Measurements from ENCODE around the gene MYH10.

The MYH10 gene

DNA sequence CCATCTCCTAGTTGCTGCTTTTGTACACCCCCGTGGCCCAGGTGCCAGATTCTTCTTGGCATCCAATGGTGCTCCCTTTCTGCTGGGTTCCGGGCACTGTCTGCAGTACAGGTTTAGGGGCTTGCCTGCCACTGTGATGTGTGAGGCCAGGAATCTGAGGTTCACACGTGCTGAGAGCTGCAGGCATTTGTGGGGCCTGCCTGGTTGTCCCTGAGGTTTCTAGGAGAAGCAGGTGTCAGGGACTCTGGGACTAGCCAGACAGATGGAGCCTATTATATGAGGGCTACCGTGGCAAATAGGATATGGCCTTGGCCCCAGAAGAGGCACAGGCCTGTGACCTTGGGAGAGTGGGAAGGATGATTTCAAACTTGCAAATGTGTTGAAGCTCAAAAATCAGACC is 165.6 kb downstream of the MYH10 start:
- DNase-seq (ENCODE audit: low read depth, low spot score): no peak
- H3K27ac ChIP-seq: peak overlapping the region; percentile 30

DNA sequence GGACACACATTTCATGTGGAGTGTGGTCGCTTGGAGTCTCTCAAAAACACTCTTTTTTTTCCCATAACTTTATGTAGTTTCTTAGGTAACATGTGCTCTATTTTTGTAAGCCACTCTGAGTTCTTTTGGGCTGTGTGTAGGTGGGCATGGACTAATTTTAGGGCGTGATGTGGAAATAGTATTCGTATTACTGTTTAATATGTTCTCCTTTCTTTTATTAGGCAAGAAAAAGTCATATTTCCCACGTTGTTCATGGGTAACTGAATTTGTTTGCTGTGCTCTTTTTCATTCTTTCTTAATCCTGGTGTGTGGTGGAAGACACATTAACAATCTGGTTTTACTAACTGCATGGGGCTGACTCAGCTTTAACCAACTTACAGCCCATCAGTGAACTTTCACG is 167.4 kb downstream of the MYH10 start:
- H3K27ac ChIP-seq: no peak overlapping the region

DNA sequence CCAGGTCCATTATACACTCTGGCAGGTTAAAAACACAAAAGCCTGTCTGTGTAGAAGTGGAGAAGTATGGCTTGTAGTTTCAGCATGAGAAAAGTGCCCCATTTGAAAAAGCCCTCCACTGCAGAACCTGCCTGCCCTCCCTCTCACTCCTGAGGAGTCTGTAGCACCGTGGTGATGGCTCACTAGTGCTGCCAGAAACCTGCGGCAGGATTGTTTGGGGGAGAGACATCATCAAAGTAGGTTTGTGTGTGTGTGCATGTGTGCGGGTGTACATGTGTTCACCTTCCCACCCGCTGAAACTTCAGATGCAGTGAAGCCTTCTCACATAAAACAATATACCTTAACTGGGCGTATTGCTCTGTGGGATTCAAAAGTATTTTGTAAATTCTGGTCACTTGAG is 168.0 kb downstream of the MYH10 start:
- H3K27ac ChIP-seq: no peak overlapping the region
- DNase-seq (ENCODE audit: low read depth, low spot score): no peak

More for the DNA sequence above, 167.4 kb downstream of the MYH10 start:
- DNase-seq (ENCODE audit: low read depth, low spot score): no peak

DNA sequence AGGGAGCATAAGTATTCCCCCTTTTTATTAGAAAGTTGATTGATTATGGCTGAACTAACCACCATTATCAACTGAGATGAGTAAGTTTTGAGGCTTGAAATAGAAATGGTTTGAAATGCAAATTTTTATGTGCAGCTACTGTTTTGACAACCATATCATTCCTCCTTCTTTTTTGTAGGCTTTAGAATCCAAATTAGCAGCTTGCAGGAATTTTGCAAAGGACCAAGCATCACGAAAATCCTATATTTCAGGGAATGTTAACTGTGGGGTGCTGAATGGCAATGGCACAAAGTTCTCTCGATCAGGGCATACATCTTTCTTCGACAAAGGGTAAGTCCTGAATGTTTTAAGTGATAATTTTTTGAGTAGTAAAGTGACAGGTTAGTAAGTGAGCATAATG is 170.7 kb downstream of the MYH10 start:
- no peak overlapping the region for H3K27ac ChIP-seq
- no peak for DNase-seq (ENCODE audit: low read depth, low spot score)

DNA sequence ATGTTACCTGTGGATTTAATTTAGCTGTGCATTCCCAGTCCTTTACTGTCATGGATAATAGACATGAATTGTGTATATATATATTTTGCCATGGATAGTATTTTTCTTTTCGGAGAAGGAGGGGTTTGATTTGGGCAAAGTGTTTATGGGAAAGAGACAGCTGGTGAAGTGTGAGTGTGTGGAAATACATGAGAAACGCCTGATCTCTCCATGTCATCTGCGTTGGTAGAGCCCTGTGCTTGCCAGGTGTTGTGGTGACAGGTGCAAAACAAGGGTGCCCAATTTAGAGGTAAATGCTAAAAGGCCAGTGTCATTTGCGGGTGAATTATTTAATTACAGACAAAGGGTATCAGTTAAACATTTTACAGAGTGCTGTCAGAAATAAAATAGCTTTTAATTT is 171.4 kb downstream of the MYH10 start:
- no peak overlapping the region for H3K27ac ChIP-seq
- DNase-seq (ENCODE audit: low read depth, low spot score): no peak

DNA sequence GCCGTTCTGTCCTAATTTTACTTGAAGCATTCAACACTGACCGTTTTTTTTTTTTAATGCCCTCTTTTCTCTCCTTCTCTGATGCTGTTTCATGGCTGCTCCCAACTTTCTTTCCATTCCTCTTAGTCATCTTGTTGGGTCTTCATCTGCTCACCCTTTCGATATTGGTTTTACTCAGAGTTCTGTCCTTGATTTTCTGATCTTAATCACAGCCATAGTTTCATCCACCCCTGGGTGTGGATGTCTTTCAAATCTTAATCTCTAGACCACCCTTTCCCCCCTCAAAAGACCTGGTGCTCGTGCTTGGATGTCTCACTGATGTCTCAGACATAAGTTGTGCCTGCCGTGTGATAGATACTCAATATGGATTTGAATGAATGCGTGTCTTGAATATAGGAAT is 172.4 kb downstream of the MYH10 start:
- DNase-seq (ENCODE audit: low read depth, low spot score): no peak
- H3K27ac ChIP-seq: no peak overlapping the region

DNA sequence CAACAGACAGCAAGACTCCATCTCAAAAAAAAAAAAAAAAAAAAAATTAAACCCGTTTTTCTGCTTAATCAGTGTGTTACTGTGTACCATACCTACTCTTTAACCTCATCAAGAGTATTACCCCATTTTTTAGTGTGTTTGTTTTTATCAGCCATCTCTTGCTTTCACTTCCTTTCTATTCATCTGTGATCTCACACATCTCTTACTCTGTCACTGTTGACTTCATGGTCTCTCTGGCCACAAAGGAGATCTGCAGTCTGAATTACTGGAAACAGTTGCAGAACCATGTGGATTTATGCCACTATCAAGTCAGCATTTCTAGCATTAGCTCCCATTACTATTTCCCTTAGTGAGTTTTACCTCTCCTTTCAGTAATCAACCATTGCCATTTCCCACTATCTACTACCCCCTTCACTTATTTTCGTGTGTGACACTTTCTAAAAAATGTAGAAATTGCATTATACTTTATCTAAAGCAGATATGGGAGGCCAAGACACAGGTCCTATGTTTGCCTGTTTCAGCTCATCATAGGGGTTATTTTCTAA is 174.8 kb downstream of the MYH10 start:
- DNase-seq (ENCODE audit: low read depth, low spot score): no peak
- H3K27ac ChIP-seq: no peak overlapping the region

DNA sequence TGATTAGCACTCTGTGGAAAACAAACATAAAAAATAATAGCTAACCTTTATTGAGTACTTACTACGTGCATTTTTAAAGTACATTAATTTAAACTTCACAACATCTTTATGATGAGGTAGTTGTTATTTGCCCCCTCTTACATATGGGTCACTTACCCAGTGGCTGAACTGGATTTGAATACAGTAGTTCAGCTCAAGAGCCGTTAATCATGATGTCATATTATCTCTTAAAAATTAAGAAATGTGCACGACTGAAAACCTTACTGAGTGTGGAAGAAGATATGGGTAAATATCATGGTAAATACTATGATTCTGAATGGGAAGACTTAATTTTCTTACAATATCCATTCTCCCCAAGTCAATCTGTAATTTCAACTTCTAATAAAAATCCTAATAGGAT is 177.2 kb downstream of the MYH10 start:
- H3K27ac ChIP-seq: no peak overlapping the region
- DNase-seq (ENCODE audit: low read depth, low spot score): no peak

DNA sequence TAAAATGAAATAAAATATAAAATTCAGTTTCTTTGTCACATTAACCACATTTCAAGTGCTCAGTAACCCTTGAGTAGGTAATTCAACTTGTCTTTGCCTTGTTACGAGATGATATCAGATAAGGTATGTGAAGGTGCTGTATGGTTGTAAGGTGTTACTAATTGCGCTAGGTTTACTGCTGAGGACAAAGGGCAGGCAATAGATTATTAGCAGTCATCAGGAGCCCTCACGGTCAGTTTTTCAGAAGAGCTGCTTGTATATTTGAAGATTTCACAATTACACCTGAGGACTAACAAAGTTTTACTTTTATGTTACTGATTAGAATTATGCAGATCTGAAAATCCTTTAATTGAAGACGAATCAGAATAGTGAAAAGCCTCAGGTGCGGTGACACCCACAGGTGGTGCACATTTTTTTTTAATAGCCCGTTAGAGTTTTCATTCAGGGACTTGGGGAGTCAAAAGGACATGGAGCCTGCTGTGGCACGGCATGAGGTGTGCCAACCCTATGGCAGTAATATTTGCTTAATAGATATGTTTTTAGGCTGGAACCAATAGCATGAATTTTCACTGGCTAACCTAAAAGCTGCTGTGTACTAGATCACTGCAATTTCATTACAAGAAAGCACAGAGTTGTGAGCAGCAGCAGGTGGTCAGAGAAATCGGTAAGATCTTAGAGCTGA is 178.5 kb downstream of the MYH10 start:
- no peak for DNase-seq (ENCODE audit: low read depth, low spot score)
- no peak overlapping the region for H3K27ac ChIP-seq

DNA sequence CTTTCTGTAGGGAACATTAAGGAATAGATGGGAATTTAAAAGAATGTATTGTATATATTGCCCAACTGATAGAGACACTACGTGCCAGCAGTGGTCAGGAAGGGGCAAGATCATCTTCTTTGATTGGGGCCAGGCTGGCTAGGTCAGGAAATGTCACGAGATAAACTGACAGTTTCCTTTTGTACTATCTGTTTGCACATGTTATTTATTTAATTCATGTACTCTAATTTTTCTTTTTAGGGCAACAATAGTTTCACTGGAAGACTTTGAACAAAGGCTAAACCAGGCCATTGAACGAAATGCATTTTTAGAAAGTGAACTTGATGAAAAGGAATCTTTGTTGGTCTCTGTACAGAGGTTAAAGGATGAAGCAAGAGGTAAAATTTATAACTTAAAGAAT is 182.2 kb downstream of the MYH10 start:
- H3K27ac ChIP-seq: no peak overlapping the region

DNA sequence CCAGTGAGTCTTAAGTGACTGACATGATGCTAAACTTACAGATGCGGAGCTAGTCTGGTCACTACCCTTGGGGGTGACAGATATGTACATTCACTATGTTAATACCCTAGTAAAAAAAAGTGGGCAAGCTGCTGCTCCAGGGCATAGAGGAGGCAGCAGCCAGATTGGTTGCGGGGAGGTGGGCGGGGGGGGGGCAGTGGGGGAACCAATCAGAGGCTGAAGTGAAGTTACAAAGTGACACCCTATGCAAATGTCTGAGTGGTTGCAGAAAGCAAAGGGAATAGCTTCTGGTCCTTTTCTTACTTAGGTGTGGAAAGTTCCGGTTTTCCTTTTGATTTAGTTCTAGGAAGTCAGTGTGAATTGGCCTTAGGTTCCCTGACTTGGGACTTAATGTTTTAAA is 182.7 kb downstream of the MYH10 start:
- H3K27ac ChIP-seq: no peak overlapping the region

More for the DNA sequence above, 182.2 kb downstream of the MYH10 start:
- no peak for DNase-seq (ENCODE audit: low read depth, low spot score)

DNA sequence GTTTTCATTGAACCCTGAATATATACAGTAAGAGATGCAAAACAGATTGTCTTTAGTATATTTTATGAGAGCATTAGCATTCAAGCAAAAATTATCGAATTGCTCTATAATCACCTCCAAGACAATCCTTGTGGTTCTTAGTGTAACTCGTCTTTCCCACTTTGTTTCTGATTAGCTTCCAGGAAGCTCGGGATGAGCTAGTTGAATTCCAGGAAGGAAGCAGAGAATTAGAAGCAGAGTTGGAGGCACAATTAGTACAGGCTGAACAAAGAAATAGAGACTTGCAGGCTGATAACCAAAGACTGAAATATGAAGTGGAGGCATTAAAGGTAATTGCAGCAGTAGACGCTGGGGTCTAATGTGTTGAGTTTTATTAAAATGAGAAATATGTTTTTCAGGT is 185.0 kb downstream of the MYH10 start:
- no peak overlapping the region for H3K27ac ChIP-seq
- DNase-seq (ENCODE audit: low read depth, low spot score): no peak

More for the DNA sequence above, 182.7 kb downstream of the MYH10 start:
- DNase-seq (ENCODE audit: low read depth, low spot score): no peak

DNA sequence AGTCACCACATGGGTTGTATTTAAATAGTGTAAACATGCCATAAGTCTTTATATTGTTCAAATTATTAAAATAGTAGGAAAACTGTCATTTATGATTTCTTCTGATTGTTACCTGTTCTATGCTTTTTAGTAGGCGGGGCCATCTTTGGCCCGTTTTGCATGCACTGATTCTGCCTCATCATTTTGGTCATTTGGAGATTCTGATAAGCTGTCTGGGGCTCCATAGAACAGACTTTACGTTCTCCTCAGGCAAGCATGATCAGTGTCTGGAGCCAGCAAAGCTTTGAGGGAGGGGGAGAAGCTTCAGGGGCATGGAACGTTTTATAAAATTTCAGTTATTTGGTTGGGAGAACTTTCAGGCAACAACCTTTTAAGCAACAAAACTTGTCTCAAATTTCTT is 186.0 kb downstream of the MYH10 start:
- no peak overlapping the region for H3K27ac ChIP-seq
- no peak for DNase-seq (ENCODE audit: low read depth, low spot score)

DNA sequence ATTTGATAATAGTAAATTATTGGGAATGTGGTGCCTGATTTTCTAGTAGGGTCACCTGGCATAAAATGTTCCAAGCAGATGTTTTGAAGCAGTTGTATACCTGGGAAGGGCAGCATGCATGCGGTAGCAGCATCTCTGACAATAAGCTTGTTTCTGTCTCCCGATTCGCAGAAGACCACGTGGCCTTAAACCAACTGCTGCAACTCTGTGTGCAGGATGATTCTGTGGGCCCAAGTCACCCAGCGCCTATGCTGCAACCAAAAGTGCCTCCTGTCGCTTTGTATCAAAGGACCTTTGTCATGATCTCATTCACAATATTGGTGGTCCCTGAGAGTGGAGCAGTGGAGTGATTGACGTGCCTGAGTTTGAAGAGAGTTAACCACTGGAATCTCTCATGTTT is 186.8 kb downstream of the MYH10 start:
- H3K27ac ChIP-seq: no peak overlapping the region
- no peak for DNase-seq (ENCODE audit: low read depth, low spot score)

DNA sequence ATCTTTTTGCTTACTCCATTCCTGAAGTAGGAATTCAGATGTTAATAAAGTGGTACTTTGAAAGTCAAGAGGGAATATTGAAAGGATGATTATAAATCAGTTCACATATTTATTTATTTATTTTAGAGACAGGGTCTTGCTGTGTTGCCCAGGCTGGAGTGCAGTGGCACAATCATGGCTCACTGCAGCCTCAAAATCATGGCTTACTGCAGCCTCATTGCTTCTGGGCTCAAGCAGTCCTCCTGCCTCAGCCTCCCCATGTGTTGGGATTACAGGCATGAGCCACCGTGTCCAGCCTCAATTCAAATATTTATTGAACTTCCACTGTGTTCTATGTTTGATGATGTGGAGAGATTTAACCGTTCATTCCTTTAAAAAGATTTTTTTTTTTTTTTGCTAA is 188.2 kb downstream of the MYH10 start:
- no peak for DNase-seq (ENCODE audit: low read depth, low spot score)
- H3K27ac ChIP-seq: no peak overlapping the region

DNA sequence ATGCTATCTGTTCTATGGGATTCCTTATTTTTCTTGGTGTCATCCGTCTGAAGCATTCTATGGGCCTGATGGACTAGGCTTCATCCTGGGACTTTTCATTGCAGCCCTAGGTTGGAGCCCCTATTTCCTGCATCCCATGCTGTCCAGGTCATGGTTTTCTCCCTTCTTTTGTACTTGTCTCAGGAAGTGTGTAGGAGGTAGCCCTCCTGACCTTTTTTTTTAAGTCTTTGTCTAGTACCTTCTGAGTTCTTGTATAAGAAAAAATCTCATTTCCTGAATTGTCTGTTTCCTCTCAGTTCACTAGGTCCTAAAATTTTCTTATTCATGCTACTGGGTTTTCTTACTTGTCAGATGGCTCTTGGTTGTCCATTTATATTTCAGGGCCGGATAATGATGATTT is 188.8 kb downstream of the MYH10 start:
- H3K27ac ChIP-seq: no peak overlapping the region
- no peak for DNase-seq (ENCODE audit: low read depth, low spot score)

DNA sequence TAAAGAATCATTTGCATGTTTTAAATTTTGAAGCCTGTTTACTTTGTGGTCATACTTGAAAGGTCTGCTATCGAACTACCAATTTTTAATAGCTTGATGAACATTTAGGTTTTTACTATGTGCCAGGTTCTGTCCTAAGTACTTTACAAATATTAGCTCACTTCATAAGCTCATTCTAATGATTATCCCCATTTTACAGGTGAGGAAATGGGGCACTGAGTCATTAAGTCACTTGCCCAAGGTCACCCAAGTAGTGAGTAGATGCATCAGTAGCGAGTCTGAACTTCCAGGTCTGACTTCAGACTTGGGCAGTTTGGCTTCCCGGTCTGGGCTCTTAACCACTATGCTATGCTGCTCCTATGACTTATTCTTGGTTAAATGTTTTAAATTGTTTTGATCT is 190.8 kb downstream of the MYH10 start:
- no peak for DNase-seq (ENCODE audit: low read depth, low spot score)
- H3K27ac ChIP-seq: no peak overlapping the region

DNA sequence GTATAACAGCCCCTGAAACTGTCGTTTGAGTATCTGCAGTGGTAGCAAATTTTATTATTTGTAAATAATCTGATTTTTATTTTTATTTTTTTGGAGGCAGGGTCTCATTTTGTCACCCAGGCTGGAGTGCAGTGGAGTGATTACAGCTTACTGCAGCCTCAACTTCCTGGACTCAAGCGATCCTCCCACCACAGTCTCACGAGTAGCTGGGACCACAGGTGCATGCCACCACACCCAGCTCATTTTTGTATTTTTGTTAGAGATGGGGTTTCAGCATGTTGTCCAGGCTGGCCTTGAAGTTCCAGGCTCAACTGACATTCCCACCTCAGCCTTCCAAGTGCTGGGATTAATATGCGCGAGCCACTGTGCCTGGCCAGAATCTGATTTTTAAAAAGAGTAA is 192.1 kb downstream of the MYH10 start:
- H3K27ac ChIP-seq: no peak overlapping the region
- DNase-seq (ENCODE audit: low read depth, low spot score): no peak

DNA sequence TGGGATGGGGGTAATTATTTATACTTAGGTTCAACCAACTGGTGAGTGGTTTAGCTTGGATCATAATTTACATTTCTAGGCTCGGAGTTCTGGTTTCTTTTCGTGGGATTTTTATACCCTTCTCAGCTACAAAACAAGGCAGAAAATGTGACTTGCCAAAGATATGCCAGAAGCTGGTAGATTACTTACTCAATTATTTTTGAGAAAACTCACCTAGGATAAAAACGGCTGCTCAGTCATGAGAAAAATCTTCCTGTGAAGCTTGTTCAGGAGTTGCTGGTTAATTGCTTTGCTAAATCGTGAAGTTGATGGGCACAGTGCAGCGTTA is 193.7 kb downstream of the MYH10 start:
- peak overlapping the region; percentile 94 for H3K27ac ChIP-seq
- DNase-seq (ENCODE audit: low read depth, low spot score): no peak

DNA sequence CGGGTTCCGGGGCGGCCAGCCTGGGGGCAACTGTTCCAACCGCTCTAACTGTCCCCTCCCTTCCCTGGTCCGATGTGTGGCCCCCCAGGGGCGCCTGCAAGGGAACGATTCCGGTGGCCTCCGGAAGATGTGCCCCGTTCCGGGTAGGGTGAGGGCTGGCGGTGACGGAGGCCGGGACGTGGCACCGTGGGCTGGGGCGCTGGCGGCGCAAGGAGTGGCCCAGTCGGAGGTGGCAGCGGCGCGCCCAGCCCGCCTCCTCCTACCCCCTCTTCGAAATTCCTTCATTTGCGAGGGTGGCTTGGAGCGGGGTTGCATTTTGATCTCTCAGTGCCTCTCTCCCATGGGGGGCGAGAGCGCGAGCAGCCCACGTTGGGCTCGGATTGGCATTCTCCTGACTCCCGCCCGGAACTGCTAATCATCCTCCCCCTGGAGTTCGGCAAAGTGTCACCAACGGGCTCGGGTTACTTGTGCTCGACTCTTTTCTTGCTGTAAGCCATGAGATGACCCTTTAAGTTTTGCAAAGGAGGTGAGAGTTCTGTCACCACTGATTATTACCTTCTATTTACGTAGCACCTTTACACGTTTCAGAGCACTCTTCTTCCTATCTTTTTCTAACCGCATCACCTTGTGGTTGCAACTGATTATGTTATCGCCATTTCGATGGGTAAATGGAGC is 194.2 kb downstream of the MYH10 start:
- no peak for DNase-seq (ENCODE audit: low read depth, low spot score)
- H3K27ac ChIP-seq: peak overlapping the region; percentile 94

DNA sequence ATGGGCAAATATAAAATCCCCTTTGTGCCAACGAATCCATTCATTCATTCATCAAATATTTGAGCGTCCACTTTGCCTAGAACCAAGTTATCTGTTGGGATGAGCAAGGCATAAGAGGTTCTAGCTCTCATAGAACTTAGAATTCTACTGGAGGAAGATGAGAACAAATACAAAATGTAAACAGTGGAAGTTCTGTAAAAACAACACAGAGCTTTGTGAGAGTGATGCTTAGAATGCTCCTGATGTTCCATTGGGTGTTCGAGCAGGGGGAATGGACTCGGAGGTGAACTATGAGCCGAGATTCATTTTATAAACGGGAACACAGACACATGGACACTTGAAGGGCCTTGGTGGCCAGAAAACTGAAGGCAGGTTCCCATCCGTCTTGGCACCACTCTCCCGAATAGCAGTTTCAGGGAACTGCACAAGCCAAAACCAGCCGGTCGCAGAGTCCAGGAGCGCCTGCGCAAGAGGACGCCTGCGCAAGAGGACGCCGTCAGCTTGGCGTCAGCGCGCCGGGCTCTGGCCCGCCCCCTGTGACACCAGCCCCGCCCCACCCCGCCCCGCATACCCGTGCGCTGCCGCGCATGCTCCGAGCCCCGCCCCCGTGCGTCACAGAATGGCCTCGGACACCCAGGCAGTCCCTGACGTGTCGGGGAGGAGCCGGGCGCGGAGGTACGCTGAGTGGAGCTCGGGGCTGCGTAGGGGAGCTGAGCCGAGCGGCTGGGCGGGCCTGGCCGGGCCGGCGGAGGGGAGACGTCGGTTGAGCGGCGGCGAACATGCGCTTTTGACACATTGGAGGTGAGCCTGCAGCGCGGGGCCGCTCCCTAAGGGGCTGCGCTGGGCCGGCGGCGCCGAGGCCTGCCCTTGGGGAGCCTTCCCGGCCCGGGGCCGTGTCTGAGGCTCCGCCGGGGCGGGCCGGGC is 195.0 kb downstream of the MYH10 start, which contains the start of gene NDEL1:
NDEL1 (plus strand) TSS at position 640 of the 924 bp plus-strand sequence. CDS start 8,388 bp downstream, outside the sequence.
- peak within 1 kb of the TSS; percentile 94 for H3K27ac ChIP-seq
- DNase-seq (ENCODE audit: low read depth, low spot score): peak; percentile 85
